Mesothelial cell of epicardium (in vitro differentiated cells): Measurements from ENCODE around the gene PARD3B. TPM values are rescaled to one million over a fixed set of nuclear protein-coding genes. Genes with fewer than 3 reads are reported as not detected.

ENCODE experiments used
- DNase-seq, 2 experiments: peaks; one replicate each; pipeline ENCODE4 v3.0.0; 2021; ENCODE audit warnings: low spot score in 2 of 2; ENCODE audit not compliant: unreplicated experiment in 2 of 2
- H3K27ac Mint-ChIP-seq: 2 replicates; pipeline ENCODE4 v1.8.0; 2021; ENCODE audit warnings: mixed read lengths
- H3K27me3 Mint-ChIP-seq: 2 replicates; pipeline ENCODE4 v1.8.0; 2021; ENCODE audit warnings: low read depth, mixed read lengths
- H3K36me3 Mint-ChIP-seq: 2 replicates; pipeline ENCODE4 v1.8.0; 2021; ENCODE audit warnings: mixed read lengths
- H3K4me1 Mint-ChIP-seq: 2 replicates; pipeline ENCODE4 v1.8.0; 2021; ENCODE audit warnings: mixed read lengths
- H3K4me3 Mint-ChIP-seq: 2 replicates; pipeline ENCODE4 v1.8.0; 2021; ENCODE audit warnings: mild to moderate bottlenecking, moderate library complexity, mixed read lengths
- H3K9me3 Mint-ChIP-seq: 2 replicates; pipeline ENCODE4 v1.8.0; 2021; ENCODE audit warnings: mixed read lengths
- CTCF ChIP-seq: fragments of 200-600 bp; sonication (generic); IDR thresholded peaks from one replicate; pipeline ENCODE4 v1.5.0; 2021; ENCODE audit warnings: antibody characterized with exemption; ENCODE audit not compliant: unreplicated experiment
- total RNA-seq: library from RNA; stranded (reverse); gene quantifications from 3 replicates; pipeline ENCODE4 v1.2.1, GENCODE V29; 2021

PARD3B gene
- total RNA-seq, 1 donor from 2014 or later: 23.4 TPM

DNA sequence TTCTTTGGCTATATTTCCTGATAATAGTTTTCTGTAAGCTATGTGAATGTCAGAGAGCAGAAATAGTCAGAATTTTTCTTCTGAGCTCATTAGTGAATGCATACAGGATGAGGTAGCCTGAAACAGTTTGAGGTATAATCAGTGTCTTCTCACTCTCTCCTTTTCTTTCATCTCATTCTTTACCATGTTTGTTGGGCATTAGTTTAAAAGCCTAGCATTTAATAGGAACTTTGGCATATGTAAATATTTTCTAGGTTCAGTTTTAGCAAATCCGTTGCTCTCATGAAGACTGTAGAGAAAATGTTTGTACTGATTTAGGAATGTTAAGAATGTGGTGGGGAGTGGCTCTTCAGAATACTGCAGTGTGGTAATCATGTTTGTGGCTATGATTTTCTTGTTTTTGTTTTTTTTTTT lies 119.4 kb downstream of the PARD3B start:
- peaks cover 26% of the 10 kb centered on the region for H3K4me1 Mint-ChIP-seq
- no peak overlapping the region for H3K4me3 Mint-ChIP-seq
- H3K9me3 Mint-ChIP-seq: no peaks in the 10 kb centered on the region
- no peak for TF ChIP-seq CTCF
- H3K36me3 Mint-ChIP-seq: peaks cover 4% of the 10 kb centered on the region
- no peak overlapping the region for H3K27ac Mint-ChIP-seq
- no peaks in the 10 kb centered on the region for H3K27me3 Mint-ChIP-seq
- no peak for DNase-seq

DNA sequence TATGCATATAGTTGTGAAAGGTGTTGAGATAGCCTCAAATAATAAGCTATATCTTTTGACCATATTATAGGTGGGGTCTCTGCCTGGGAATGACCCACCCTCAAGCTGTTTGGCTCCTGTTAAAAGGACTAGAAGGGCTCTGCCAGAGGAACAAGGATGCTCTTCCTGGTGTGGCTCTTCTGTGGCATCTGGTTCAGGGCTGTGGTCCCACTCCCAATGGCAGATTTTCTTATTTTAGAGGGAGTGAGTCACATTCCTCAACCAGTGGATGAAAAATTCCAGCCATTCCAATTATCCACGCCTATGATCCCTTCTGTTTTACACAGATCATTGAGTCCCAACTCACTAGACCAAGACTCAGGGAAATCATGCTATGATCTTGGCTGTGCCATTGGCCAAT lies 119.9 kb downstream of the PARD3B start:
- H3K27ac Mint-ChIP-seq: no peak overlapping the region

DNA sequence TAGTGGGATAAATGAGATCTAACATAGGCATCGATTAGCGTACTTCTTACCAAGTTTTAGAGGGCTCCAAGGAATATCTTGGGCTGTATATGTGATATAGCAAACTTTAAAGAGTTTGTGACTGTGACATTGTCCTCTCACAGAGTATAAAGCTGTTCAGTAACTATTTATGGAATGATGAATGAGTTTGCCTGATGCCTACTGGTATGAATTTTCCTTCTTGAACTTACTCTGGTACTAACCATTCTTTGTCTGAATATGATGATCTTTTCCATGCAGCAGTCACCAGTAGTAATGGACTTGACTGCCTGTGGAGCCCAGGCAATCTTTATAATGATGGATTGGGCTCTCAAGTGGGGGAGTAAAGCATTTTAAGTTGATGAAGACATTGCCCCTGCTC lies 120.5 kb downstream of the PARD3B start:
- Mint-ChIP-seq H3K9me3 (no peaks in the 10 kb centered on the region), H3K27ac (no peak overlapping the region), H3K4me3 (no peak overlapping the region), H3K36me3 (peaks cover 4% of the 10 kb centered on the region), H3K27me3 (no peaks in the 10 kb centered on the region), H3K4me1 (peaks cover 26% of the 10 kb centered on the region)
- no peak for TF ChIP-seq CTCF
- DNase-seq: no peak

More for the DNA sequence above, 119.9 kb downstream of the PARD3B start:
- no peak for TF ChIP-seq CTCF
- H3K27me3 Mint-ChIP-seq: no peaks in the 10 kb centered on the region
- H3K4me3 Mint-ChIP-seq: no peak overlapping the region
- peaks cover 4% of the 10 kb centered on the region for H3K36me3 Mint-ChIP-seq
- DNase-seq: no peak
- no peaks in the 10 kb centered on the region for H3K9me3 Mint-ChIP-seq
- peaks cover 26% of the 10 kb centered on the region for H3K4me1 Mint-ChIP-seq

DNA sequence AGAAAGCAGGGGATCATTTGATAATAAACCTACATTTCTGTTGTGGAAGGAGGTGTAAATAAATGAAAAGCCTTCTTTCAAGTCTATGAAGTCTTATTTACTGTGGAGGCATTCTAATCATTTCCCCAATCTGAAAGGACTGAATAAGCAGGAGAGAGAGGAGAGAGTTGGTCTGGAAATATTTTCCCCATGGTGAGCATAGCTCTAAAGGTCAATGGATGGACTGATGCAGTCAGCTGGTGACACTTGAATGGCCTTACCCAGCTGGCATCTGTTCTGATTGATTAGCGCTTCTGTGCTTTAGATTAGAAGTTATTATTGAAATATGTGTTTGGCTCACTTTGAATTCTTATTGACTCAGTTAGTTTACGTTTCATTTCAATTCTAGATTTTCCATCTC lies 122.7 kb downstream of the PARD3B start:
- Mint-ChIP-seq H3K9me3 (no peaks in the 10 kb centered on the region), H3K4me1 (peaks cover 34% of the 10 kb centered on the region), H3K27ac (no peak overlapping the region), H3K4me3 (no peak overlapping the region), H3K36me3 (peaks cover 4% of the 10 kb centered on the region), H3K27me3 (no peaks in the 10 kb centered on the region)
- no peak for TF ChIP-seq CTCF
- DNase-seq: no peak

DNA sequence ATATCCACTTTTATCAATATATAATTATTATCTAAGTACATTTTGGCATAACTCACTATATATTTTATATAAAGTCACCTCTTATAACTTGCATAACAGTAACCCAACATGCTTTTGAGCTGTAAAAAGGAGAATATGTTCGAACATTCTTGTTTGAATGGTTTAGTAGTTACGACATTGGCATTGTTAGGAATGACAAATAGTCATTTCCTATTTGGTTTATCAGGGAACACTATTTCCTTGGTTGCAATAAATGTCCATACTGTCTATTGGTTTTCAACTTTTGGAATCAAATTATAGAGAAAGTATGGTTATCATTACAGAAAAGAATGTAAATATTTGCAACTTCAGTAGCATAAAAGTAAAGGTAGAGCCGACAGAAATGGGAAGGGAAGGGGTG lies 124.1 kb downstream of the PARD3B start:
- no peak overlapping the region for H3K4me3 Mint-ChIP-seq
- no peaks in the 10 kb centered on the region for H3K27me3 Mint-ChIP-seq
- peaks cover 38% of the 10 kb centered on the region for H3K4me1 Mint-ChIP-seq
- no peaks in the 10 kb centered on the region for H3K9me3 Mint-ChIP-seq
- H3K36me3 Mint-ChIP-seq: peaks cover 4% of the 10 kb centered on the region
- DNase-seq: no peak
- no peak overlapping the region for H3K27ac Mint-ChIP-seq
- TF ChIP-seq CTCF: no peak

GRCh38 chr2:204670124-204670523 lies 124.8 kb downstream of the PARD3B start:
- Mint-ChIP-seq H3K4me3 (no peak overlapping the region), H3K27me3 (no peaks in the 10 kb centered on the region), H3K4me1 (peaks cover 32% of the 10 kb centered on the region), H3K36me3 (peaks cover 4% of the 10 kb centered on the region), H3K27ac (no peak overlapping the region), H3K9me3 (no peaks in the 10 kb centered on the region)
- TF ChIP-seq CTCF: no peak
- no peak for DNase-seq
